GM23338 (cell line): ENCODE results near the gene UNC93A.
"Not testable (repeated sequence)": the region's sequence is repeated elsewhere in the genome, so short reads cannot be mapped to it uniquely, and the experiment has no call there.

Experiments
- CREB1 ChIP-seq: fragments of 250-450 bp; sonication (Bioruptor Pico); IDR thresholded peaks from 2 replicates; pipeline ENCODE4 v1.5.0; 2020; ENCODE audit warnings: low read depth, mild to moderate bottlenecking, moderate library complexity
- CTCF ChIP-seq, 2 experiments: fragments of 200-600 bp in 1 of 2; sonication (generic) in 1 of 2; conservative IDR thresholded peaks; 2 replicates each; pipeline versions ENCODE4 v1.5.1 to v1.6.1; 2016 to 2017; ENCODE audit warnings: antibody characterized with exemption in 2 of 2, low read depth in 2 of 2, mild to moderate bottlenecking in 2 of 2, moderate library complexity in 1 of 2
- POLR2AphosphoS5 ChIP-seq: IDR thresholded peaks from 2 replicates; pipeline ENCODE4 v1.6.1; 2016; ENCODE audit warnings: antibody characterized with exemption, low read depth

- not testable (repeated sequence) for TF ChIP-seq CREB1 (CRISPR knock-in tag); CTCF (conservative IDR thresholded peaks at IDR 0.05; ENCODE audit: low read depth in 2 of 2); POLR2AphosphoS5
Measured at GRCh38 chr6:167358394-167358793, 67.3 kb downstream of the UNC93A start.
